HG03520 (cell line): ENCODE results near the gene MUC16.
"Not testable (repeated sequence)": the region's sequence is repeated elsewhere in the genome, so short reads cannot be mapped to it uniquely, and the experiment has no call there.

Experiments used
- ATAC-seq: cut with Tn5 transposase; IDR thresholded peaks from one replicate; pipeline ENCODE4 v1.9.1; 2021; ENCODE audit warnings: mild to moderate bottlenecking, moderate library complexity; ENCODE audit not compliant: unreplicated experiment

Gene MUC16

DNA sequence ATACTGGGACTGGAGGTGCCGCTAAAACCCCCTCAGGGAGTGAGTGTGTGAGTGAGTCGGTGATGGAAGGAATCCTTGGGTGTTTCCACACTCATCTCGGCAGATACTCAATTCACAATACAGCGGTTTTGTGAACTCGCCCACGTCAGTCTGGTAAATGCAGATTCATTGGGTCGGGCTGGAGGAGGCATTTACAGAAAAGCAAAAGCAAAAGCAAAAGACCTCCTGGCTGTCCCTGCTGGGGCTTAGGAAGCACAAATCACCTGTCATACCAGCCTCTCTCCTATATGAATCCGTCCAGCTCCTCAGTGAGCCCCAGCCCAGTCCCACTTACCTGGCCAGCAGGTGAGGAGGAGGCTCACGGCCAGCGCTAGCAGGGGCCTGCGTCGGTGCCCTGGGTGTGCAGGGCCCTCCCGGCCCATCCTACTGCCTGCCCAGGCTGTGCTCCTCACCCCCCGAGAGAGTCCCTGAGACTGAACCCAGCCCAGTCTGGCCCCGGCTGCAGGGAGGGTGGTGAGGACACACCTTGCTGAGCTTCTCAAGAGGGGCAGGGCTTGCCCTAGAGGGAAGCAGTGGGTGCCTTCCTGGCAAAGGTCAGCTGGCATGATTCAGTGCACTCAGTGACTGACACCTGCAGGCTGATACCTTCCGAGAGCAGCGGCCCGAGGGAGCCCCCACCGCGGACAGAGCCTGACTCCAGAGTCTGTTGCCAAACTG is at the start of gene MUC16:
MUC16 (minus strand) TSS at position 475 of the 717 bp plus-strand sequence.
- no peak for ATAC-seq

DNA sequence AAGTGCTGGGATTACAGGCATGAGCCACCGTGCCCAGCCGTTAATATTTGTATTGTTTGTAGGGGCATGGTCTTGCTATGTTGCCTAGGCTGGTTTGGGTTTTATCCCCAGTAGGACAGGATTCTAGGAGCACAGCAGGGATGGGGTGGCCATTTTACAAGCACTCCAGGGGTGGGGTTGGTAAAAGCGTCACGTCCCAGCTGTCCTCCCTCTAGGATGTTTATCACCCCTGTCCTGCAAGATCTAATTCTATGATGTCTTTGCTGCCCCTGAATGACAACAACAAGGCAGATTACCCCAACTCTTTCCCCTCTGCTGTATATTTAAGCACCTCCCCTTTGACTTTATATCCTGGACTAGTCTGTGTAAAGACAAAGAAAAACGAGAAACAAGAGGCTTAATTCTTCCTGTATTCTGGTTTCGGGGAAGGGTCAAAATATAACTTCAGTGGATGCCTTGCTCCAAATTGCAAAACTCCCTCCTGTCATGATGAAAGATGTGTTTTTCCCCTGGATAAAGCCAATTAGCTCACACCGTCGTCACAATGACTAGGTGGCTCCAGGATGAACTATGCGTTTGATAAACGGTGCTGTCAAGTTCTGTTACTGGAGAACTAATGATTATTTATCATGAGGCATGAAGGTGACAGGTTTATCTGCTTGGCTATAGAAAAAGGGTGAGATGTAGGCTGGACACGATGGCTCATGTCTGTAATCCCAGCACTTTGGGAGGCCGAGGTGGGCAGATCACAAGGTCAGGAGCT is 48.9 kb upstream of the MUC16 start:
- no peak for ATAC-seq

DNA sequence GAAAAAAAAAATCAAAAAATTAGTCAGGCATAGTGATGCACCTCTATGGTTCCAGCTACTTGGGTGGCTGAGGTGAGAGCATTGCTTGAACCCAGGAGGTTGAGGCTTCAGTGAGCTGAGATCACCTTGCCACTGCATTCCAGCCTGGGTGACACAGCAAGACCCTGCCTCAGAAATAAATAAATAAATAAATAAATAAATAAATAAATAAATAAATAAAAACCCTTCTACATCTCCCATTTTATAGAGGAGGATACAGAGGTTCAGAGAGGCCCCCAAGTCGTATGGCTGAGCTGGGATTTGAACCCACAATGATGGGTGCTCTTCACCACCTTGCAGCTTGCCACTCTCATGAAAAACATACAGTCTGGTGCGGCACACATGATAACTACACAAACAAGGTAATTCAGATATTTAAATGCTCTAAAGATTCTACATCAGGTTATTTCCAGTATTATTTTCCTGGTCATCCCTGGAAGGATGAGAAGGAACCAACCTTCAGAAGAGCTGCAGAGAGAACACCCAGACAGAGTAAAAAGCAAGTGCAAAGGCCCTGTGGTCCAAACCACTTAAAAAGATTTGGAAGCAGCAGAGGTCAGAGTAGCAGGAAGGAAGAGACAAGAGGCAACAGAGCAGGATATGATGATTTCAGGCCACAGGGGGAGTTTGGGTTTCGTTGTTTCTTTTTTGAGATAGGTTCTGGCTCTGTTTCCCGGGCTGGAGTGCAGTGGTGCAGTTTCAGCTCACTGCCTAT is 47.5 kb upstream of the MUC16 start:
- no peak for ATAC-seq

DNA sequence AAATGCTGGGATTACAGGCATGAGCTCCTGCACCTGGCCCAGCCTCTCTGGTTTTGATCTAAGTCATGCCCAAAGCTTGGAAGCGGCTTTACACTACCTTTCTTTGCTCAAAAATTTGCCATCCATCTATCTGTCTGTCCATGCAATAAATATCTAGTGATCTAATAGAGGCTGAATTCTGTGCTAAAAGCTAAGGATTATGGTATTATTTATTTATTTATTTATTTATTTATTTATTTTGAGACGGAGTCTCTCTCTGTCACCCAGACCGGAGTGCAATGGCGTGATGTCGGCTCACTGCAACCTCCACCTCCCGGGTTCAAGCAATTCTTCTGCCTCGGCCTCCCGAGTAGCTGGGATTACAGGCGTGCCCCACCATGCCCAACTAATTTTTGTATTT is 45.9 kb upstream of the MUC16 start:
- not testable (repeated sequence) for ATAC-seq

DNA sequence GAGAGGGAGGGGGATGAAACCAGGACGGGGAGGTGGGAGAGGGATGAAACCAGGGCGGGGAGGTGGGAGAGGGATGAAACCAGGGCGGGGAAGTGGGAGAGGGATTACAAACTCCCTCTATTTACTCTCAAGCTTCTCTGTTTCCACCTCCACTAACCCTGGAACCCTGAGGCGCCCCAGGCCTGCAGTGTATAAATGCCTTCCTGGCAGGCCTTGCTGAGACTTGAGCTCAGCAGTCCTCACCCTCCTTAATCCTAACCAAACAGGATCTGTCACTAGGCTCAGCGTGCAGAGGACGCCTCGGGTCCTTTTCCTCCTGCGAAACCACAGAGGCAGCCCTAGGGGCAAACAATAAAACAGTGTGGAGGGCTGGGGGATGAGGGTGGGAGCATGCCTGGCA is 44.6 kb upstream of the MUC16 start:
- ATAC-seq: no peak

- no peak for ATAC-seq
These were observed 44.0 kb upstream of the MUC16 start for GRCh38 chr19:9054207-9054606.

- not testable (repeated sequence) for ATAC-seq
These were observed 43.5 kb upstream of the MUC16 start for GRCh38 chr19:9053674-9054073.

DNA sequence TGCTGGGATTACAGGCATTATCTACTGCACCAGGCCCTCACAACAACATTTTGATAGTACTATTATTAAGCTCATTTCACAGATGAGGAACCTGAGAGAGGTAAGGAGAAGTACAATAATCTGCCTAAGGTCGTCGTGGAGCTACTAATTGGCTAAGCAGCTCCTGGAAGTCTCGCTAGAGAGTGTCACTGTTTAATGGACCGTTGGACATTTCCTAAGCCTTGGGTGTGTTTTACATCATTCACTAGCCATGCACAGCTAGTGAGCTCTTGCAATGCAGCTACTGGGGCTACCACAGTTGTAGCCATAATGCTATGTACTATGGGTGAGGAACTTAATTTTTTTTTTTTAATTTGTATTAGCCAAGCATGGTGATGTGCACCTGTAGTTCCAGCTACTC is 42.7 kb upstream of the MUC16 start:
- no peak for ATAC-seq

DNA sequence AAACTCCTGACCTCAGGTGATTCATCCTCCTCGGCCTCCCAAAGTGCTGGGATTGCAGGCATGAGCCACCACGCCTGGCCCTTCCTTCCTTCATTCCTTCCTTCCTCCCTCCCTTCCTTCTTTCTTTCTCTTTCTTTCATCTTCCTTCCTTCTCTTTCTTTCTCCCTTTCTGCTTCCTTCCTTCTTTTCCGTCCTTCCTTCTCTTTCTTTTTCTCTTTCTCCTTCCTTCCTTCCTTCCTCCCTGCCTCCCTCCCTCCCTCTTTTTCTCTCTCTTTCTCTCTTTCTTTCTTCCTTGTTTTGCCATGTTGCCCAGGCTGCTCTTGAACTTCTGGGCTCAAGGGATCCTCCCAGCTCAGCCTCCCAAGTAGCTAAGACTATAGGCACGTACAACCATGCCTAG is 36.5 kb upstream of the MUC16 start:
- ATAC-seq: no peak

DNA sequence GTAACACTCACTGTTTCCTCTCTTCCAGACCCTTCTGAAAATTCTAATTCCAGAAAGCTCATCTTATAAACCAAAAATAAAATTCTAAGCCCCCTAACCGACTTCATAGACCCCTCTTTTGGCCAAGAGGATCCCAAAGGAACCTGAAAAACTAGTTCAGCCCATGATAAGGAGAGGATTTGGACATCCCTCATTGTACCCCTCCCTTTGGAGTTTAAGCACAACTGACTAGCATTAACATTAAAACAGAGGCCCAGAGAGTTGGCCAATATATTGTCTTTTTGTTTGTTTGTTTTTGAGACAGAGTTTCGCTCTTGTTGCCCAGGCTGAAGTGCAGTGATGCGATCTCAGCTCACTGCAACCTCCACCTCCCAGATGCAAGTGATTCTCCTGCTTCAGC is 34.2 kb upstream of the MUC16 start:
- no peak for ATAC-seq

GRCh38 chr19:9043524-9043923 is 33.3 kb upstream of the MUC16 start:
- ATAC-seq: no peak

- no peak for ATAC-seq
These were observed 30.8 kb upstream of the MUC16 start for GRCh38 chr19:9041023-9041422.

GRCh38 chr19:9040131-9040530 is 29.9 kb upstream of the MUC16 start:
- no peak for ATAC-seq

DNA sequence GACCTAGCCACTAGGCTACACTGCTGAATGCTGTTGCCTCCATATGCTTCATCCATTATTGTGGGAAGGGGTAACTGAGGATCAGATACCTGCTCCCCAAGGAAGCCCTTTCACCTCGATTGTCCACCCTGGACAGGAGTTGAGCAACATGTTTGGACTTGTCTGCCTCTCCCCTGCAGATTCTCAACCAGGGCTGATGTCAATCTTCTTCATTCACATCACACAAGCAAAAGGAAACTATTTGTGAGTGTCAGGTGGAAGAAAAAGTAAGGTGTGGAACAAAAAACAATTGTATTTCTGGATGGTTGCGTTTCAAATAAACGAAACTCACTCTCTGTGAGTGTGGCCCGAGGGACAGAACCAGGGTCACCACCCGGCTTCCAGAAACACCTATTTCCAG is 29.5 kb upstream of the MUC16 start:
- no peak for ATAC-seq

- no peak for ATAC-seq
These were observed 27.3 kb upstream of the MUC16 start for GRCh38 chr19:9037400-9038062.

GRCh38 chr19:9032136-9032631 is 22.0 kb upstream of the MUC16 start:
- no peak for ATAC-seq

GRCh38 chr19:9018163-9018875 is 8.1 kb upstream of the MUC16 start:
- no peak for ATAC-seq

GRCh38 chr19:9014803-9015202 is 4.6 kb upstream of the MUC16 start:
- no peak for ATAC-seq

- ATAC-seq: no peak
These were observed 3.8 kb upstream of the MUC16 start for GRCh38 chr19:9013988-9014387.

DNA sequence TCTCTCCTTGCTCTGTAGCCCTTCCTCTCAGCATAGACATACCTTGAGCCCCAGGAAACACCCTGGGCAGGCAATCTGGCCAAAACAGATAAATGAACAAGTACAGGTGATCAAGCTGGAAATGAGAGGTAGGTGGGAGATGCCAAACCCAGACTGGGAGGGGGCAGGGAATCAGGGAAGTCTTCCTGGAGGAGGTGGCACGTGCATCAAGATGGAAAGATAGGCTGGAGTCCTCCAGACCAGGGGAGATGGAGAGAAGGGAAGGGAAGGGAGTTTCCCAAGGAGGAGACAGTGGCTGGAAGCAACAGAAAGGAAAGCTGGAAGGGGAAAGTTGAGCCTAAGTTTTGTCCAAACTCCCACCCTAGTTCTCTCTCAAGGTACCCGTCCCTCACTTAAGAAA is 1.7 kb upstream of the MUC16 start:
- no peak for ATAC-seq
